WTC11 (cell line): ENCODE data around the gene CPT1C. TPM values are rescaled to one million over a fixed set of nuclear protein-coding genes. Genes with fewer than 3 reads are reported as not detected.
A peak's percentile ranks its signal among the peaks of the same experiment; 100 is the strongest.

Source experiments
- ATAC-seq: fragments of 200-7000 bp; cut with Tn5 transposase; 2 replicates; pipeline ENCODE4 v1.10.0; 2021; ENCODE audit warnings: mild to moderate bottlenecking, moderate library complexity
- CTCF ChIA-PET: fragments of 300-600 bp; sonication (Branson Sonifier 250); formaldehyde crosslinking; loops from one replicate; lab custom pipeline; 2021; ENCODE audit warnings: antibody characterized with exemption; lab: Charles Lee
- POLR2A ChIA-PET: fragments of 350-600 bp; sonication (Branson Sonifier 250); formaldehyde crosslinking; loops from one replicate; lab custom pipeline; 2021; ENCODE audit warnings: antibody characterized with exemption; lab: Charles Lee
- DNase-seq: peaks from one replicate; pipeline ENCODE4 v3.0.0; 2021; ENCODE audit warnings: low spot score
- H3K27ac Mint-ChIP-seq: 2 replicates; pipeline ENCODE4 v1.8.0; 2021; ENCODE audit warnings: mixed read lengths
- H3K27me3 Mint-ChIP-seq: 2 replicates; pipeline ENCODE4 v1.8.0; 2021; ENCODE audit warnings: low read depth, mild to moderate bottlenecking, moderate library complexity, mixed read lengths
- H3K36me3 Mint-ChIP-seq: 2 replicates; pipeline ENCODE4 v1.8.0; 2021; ENCODE audit warnings: mixed read lengths
- H3K4me1 Mint-ChIP-seq: 2 replicates; pipeline ENCODE4 v1.8.0; 2022; ENCODE audit warnings: mixed read lengths
- H3K4me3 Mint-ChIP-seq: 2 replicates; pipeline ENCODE4 v1.8.0; 2021; ENCODE audit warnings: mild to moderate bottlenecking, moderate library complexity, mixed read lengths
- H3K9me3 Mint-ChIP-seq: 2 replicates; pipeline ENCODE4 v1.8.0; 2021; ENCODE audit warnings: mixed read lengths
- AFF4 ChIP-seq: sonication (generic); formaldehyde crosslinking; IDR thresholded peaks from 2 replicates; pipeline ENCODE4 v1.8.1; 2023; ENCODE audit warnings: mild to moderate bottlenecking, missing genetic modification reagents, borderline replicate concordance
- ATF1 ChIP-seq: sonication (generic); formaldehyde crosslinking; IDR thresholded peaks from 2 replicates; pipeline ENCODE4 v1.8.1; 2023; ENCODE audit warnings: mild to moderate bottlenecking, moderate library complexity, missing genetic modification reagents
- ATF3 ChIP-seq: sonication (generic); formaldehyde crosslinking; conservative IDR thresholded peaks from 2 replicates; pipeline ENCODE4 v1.8.1; 2022; ENCODE audit warnings: mild to moderate bottlenecking, missing genetic modification reagents
- CDX4 ChIP-seq: fragments of 250-450 bp; sonication (Bioruptor Pico); IDR thresholded peaks from 2 replicates; pipeline ENCODE4 v1.9.0; 2021; ENCODE audit warnings: moderate library complexity, mild to moderate bottlenecking, inconsistent platforms, borderline replicate concordance
- E2F5 ChIP-seq: sonication (generic); formaldehyde crosslinking; IDR thresholded peaks from 2 replicates; pipeline ENCODE4 v1.8.1; 2022; ENCODE audit warnings: mild to moderate bottlenecking, moderate library complexity, missing genetic modification reagents
- ETV6 ChIP-seq: sonication (generic); formaldehyde crosslinking; IDR thresholded peaks from 2 replicates; pipeline ENCODE4 v1.8.1; 2022; ENCODE audit warnings: mild to moderate bottlenecking, missing genetic modification reagents
- GABPB1 ChIP-seq: sonication (generic); formaldehyde crosslinking; IDR thresholded peaks from 2 replicates; pipeline ENCODE4 v1.8.1; 2023; ENCODE audit warnings: mild to moderate bottlenecking, missing genetic modification reagents
- GRHL2 ChIP-seq: fragments of 250-450 bp; sonication (Bioruptor Pico); IDR thresholded peaks from 2 replicates; pipeline ENCODE4 v1.8.0; 2022; ENCODE audit warnings: mild to moderate bottlenecking, moderate library complexity; ENCODE audit not compliant: insufficient replicate concordance, severe bottlenecking
- HMGA2 ChIP-seq: fragments of 250-450 bp; sonication (Bioruptor Pico); IDR thresholded peaks from 2 replicates; pipeline ENCODE4 v1.4.0; 2021; ENCODE audit warnings: mild to moderate bottlenecking, moderate library complexity
- JAZF1 ChIP-seq: fragments of 250-450 bp; sonication (Bioruptor Pico); IDR thresholded peaks from 2 replicates; pipeline ENCODE4 v1.9.0; 2021; ENCODE audit warnings: moderate library complexity, mild to moderate bottlenecking, inconsistent platforms
- NFYB ChIP-seq: sonication (generic); formaldehyde crosslinking; conservative IDR thresholded peaks from 2 replicates; pipeline ENCODE4 v1.8.0; 2022; ENCODE audit warnings: low read depth, missing genetic modification reagents
- PRDM15 ChIP-seq: sonication (generic); formaldehyde crosslinking; IDR thresholded peaks from 2 replicates; pipeline ENCODE4 v1.8.0; 2022; ENCODE audit warnings: missing genetic modification reagents
- PRRX2 ChIP-seq: fragments of 250-450 bp; sonication (Bioruptor Pico); IDR thresholded peaks from 2 replicates; pipeline ENCODE4 v1.8.0; 2021; ENCODE audit warnings: mild to moderate bottlenecking
- SMAD4 ChIP-seq: sonication (generic); formaldehyde crosslinking; IDR thresholded peaks from 2 replicates; pipeline ENCODE4 v1.8.0; 2022; ENCODE audit warnings: mild to moderate bottlenecking, missing genetic modification reagents
- SP1 ChIP-seq: sonication (generic); formaldehyde crosslinking; conservative IDR thresholded peaks from 2 replicates; pipeline ENCODE4 v1.8.1; 2022; ENCODE audit warnings: missing genetic modification reagents
- TP53 ChIP-seq: sonication (generic); formaldehyde crosslinking; IDR thresholded peaks from 2 replicates; pipeline ENCODE4 v1.8.1; 2023; ENCODE audit warnings: mild to moderate bottlenecking, missing genetic modification reagents
- ZNF232 ChIP-seq: sonication (generic); formaldehyde crosslinking; IDR thresholded peaks from 2 replicates; pipeline ENCODE4 v1.8.0; 2022; ENCODE audit warnings: mild to moderate bottlenecking, missing genetic modification reagents
- ZNF396 ChIP-seq: fragments of 250-450 bp; sonication (Bioruptor Pico); IDR thresholded peaks from 2 replicates; pipeline ENCODE4 v1.8.0; 2021; ENCODE audit warnings: mild to moderate bottlenecking, moderate library complexity, borderline replicate concordance
- ZNF416 ChIP-seq: fragments of 250-450 bp; sonication (Bioruptor Pico); IDR thresholded peaks from 2 replicates; pipeline ENCODE4 v1.9.0; 2021; ENCODE audit warnings: mild to moderate bottlenecking, inconsistent platforms
- total RNA-seq: library from RNA; stranded (reverse); gene quantifications from 3 replicates; pipeline ENCODE4 v1.2.3, GENCODE V29; 2021

Gene CPT1C
- total RNA-seq, 1 experiment from 2014 or later, result 74.6 TPM

- Mint-ChIP-seq H3K36me3 (no peaks in the 10 kb centered on the region), H3K4me1 (0 out of 2 replicates have a peak, but pooled peaks cover 2% of the 10 kb centered on the region), H3K4me3 (no peak overlapping the region), H3K27ac (no peak overlapping the region), H3K27me3 (peaks cover 20% of the 10 kb centered on the region), H3K9me3 (peaks cover 7% of the 10 kb centered on the region; the same call in 1 of the 2 replicates)
- ChIA-PET CTCF (interaction anchor here (0.6 to 1.9 kb wide), 5 partner anchors 17 to 64 kb away, joined by 3 to 11 read pairs (median 3); partner anchors contain the start of gene AP2A1), POLR2A (no interaction called here)
- 0 out of 2 replicates have a peak, but pooled peaks have one; percentile 31 for TF ChIP-seq PRDM15 (CRISPR knock-in tag)
- TF ChIP-seq AFF4, result no peak
- no peak for TF ChIP-seq ATF3 (CRISPR knock-in tag)
- peak; percentile 37; the same call in 1 of the 2 replicates for TF ChIP-seq SP1 (CRISPR knock-in tag)
- TF ChIP-seq GABPB1, result no peak
- no peak for TF ChIP-seq ZNF232
- no peak for TF ChIP-seq JAZF1 (CRISPR knock-in tag)
- TF ChIP-seq ATF1, result no peak
- TF ChIP-seq TP53 (CRISPR knock-in tag), result no peak
- no peak for TF ChIP-seq SMAD4 (CRISPR knock-in tag)
- no peak for TF ChIP-seq CDX4 (CRISPR knock-in tag)
- no peak for TF ChIP-seq HMGA2 (CRISPR knock-in tag)
- no peak for TF ChIP-seq ETV6 (CRISPR knock-in tag)
- TF ChIP-seq NFYB (CRISPR knock-in tag), result peak; percentile 67
- no peak for TF ChIP-seq PRRX2
- TF ChIP-seq ZNF396 (CRISPR knock-in tag), result no peak
- no peak for TF ChIP-seq ZNF416 (CRISPR knock-in tag)
- TF ChIP-seq GRHL2 (CRISPR knock-in tag), result no peak
- no peak for TF ChIP-seq E2F5 (CRISPR knock-in tag)
- ATAC-seq (peak; percentile 43), DNase-seq (peak; percentile 75)
These were observed 54.0 kb downstream of the CPT1C start for GRCh38 chr19:49744946-49745381.
